Measurements from ENCODE around the gene CDH13. TPM values are rescaled to one million over a fixed set of nuclear protein-coding genes. Genes with fewer than 3 reads are reported as not detected.

The CDH13 gene
- total and polyA plus RNA-seq, 3 experiments from 2014 or later = not detected

- Mint-ChIP-seq H3K4me1 (no peaks in the 10 kb centered on the region), H3K27ac (no peak overlapping the region), H3K36me3 (no peaks in the 10 kb centered on the region), H3K9me3 (no peaks in the 10 kb centered on the region), H3K4me3 (no peak overlapping the region), H3K27me3 (peaks cover 0 to 5% of the 10 kb centered on the region in 2 donors)
- no peak for DNase-seq
- Histone ChIP-seq H3K27me3 (ENCODE audit: insufficient read depth, low read length, poor library complexity, severe bottlenecking) (no peaks in the 10 kb centered on the region), H3K4me1 (ENCODE audit: insufficient read depth, low read length) (no peaks in the 10 kb centered on the region), H3K9me3 (ENCODE audit: low read length) (no peaks in the 10 kb centered on the region), H3K4me3 (ENCODE audit: low read length) (no peak overlapping the region), H3K36me3 (ENCODE audit: insufficient read depth, low read length) (no peaks in the 10 kb centered on the region), H3K27ac (ENCODE audit: low read depth, low read length) (no peak overlapping the region)
- CTCF ChIA-PET = interaction anchor here (1.4 kb wide), 1 partner anchor 950 kb away, joined by 3 read pairs; no protein-coding TSS in a partner anchor
- POLR2A ChIA-PET = no interaction called here
Observed at GRCh38 chr16:83212301-83212841, 585.6 kb downstream of the CDH13 start.

GRCh38 chr16:83214671-83215070 lies 587.9 kb downstream of the CDH13 start:
- H3K9me3 Mint-ChIP-seq = no peaks in the 10 kb centered on the region
- Histone ChIP-seq H3K36me3 (ENCODE audit: insufficient read depth, low read length) (no peaks in the 10 kb centered on the region), H3K4me1 (ENCODE audit: insufficient read depth, low read length) (no peaks in the 10 kb centered on the region), H3K4me3 (ENCODE audit: low read length) (no peak overlapping the region), H3K9me3 (ENCODE audit: low read length) (no peaks in the 10 kb centered on the region), H3K27me3 (ENCODE audit: insufficient read depth, low read length, poor library complexity, severe bottlenecking) (no peaks in the 10 kb centered on the region), H3K27ac (ENCODE audit: low read depth, low read length) (no peak overlapping the region)
- no peak overlapping the region for H3K4me3 Mint-ChIP-seq
- POLR2A ChIA-PET = no interaction called here
- no peaks in the 10 kb centered on the region for H3K36me3 Mint-ChIP-seq
- CTCF ChIA-PET = interaction anchor here (1.1 to 1.7 kb wide), 2 partner anchors 574 to 952 kb away, joined by 3 to 4 read pairs; no protein-coding TSS in a partner anchor
- H3K27me3 Mint-ChIP-seq = peaks cover 0 to 5% of the 10 kb centered on the region in 2 donors
- H3K27ac Mint-ChIP-seq = no peak overlapping the region
- no peak for DNase-seq
- no peaks in the 10 kb centered on the region for H3K4me1 Mint-ChIP-seq

- H3K9me3 Mint-ChIP-seq = no peaks in the 10 kb centered on the region
- H3K4me3 Mint-ChIP-seq = no peak overlapping the region
- Histone ChIP-seq H3K4me1 (ENCODE audit: insufficient read depth, low read length) (no peaks in the 10 kb centered on the region), H3K27ac (ENCODE audit: low read depth, low read length) (no peak overlapping the region), H3K4me3 (ENCODE audit: low read length) (no peak overlapping the region), H3K9me3 (ENCODE audit: low read length) (no peaks in the 10 kb centered on the region), H3K36me3 (ENCODE audit: insufficient read depth, low read length) (no peaks in the 10 kb centered on the region), H3K27me3 (ENCODE audit: insufficient read depth, low read length, poor library complexity, severe bottlenecking) (no peaks in the 10 kb centered on the region)
- no peaks in the 10 kb centered on the region for H3K4me1 Mint-ChIP-seq
- peaks cover 0 to 5% of the 10 kb centered on the region in 2 donors for H3K27me3 Mint-ChIP-seq
- peak in 3 of 5 donors; percentile 16 to 29 (median 26) for DNase-seq
- CTCF ChIA-PET = interaction anchor here (1.7 kb wide), 1 partner anchor 953 kb away, joined by 4 read pairs; no protein-coding TSS in a partner anchor
- POLR2A ChIA-PET = no interaction called here
- no peak overlapping the region for H3K27ac Mint-ChIP-seq
- H3K36me3 Mint-ChIP-seq = no peaks in the 10 kb centered on the region
Observed at GRCh38 chr16:83215406-83216001, 588.7 kb downstream of the CDH13 start.

- H3K4me1 ChIP-seq (ENCODE audit: insufficient read depth, low read length) = no peaks in the 10 kb centered on the region
- no peaks in the 10 kb centered on the region for H3K4me1 Mint-ChIP-seq
- no peak for DNase-seq
- no peaks in the 10 kb centered on the region for H3K9me3 ChIP-seq (ENCODE audit: low read length)
- no peak overlapping the region for H3K27ac Mint-ChIP-seq
- no peaks in the 10 kb centered on the region for H3K36me3 Mint-ChIP-seq
- H3K27me3 ChIP-seq (ENCODE audit: insufficient read depth, low read length, poor library complexity, severe bottlenecking) = no peaks in the 10 kb centered on the region
- ChIA-PET POLR2A (no interaction called here), CTCF (no interaction called here)
- peaks cover 0 to 4% (median 0%) of the 10 kb centered on the region in 5 donors for H3K9me3 Mint-ChIP-seq
- no peak overlapping the region for H3K27ac ChIP-seq (ENCODE audit: low read depth, low read length)
- no peaks in the 10 kb centered on the region for H3K36me3 ChIP-seq (ENCODE audit: insufficient read depth, low read length)
- H3K4me3 ChIP-seq (ENCODE audit: low read length) = no peak overlapping the region
- peaks cover 0 to 10% of the 10 kb centered on the region in 2 donors for H3K27me3 Mint-ChIP-seq
- H3K4me3 Mint-ChIP-seq = no peak overlapping the region
Observed at GRCh38 chr16:83219285-83219684, 592.5 kb downstream of the CDH13 start.

- no peaks in the 10 kb centered on the region for H3K9me3 ChIP-seq (ENCODE audit: low read length)
- no peaks in the 10 kb centered on the region for H3K4me1 ChIP-seq (ENCODE audit: insufficient read depth, low read length)
- ChIA-PET POLR2A (no interaction called here), CTCF (no interaction called here)
- Mint-ChIP-seq H3K9me3 (peaks cover 0 to 4% (median 0%) of the 10 kb centered on the region in 5 donors), H3K36me3 (no peaks in the 10 kb centered on the region), H3K4me1 (no peaks in the 10 kb centered on the region), H3K27ac (no peak overlapping the region), H3K27me3 (peaks cover 0 to 10% of the 10 kb centered on the region in 2 donors), H3K4me3 (no peak overlapping the region)
- no peak overlapping the region for H3K4me3 ChIP-seq (ENCODE audit: low read length)
- no peaks in the 10 kb centered on the region for H3K36me3 ChIP-seq (ENCODE audit: insufficient read depth, low read length)
- DNase-seq = no peak
- H3K27ac ChIP-seq (ENCODE audit: low read depth, low read length) = no peak overlapping the region
- H3K27me3 ChIP-seq (ENCODE audit: insufficient read depth, low read length, poor library complexity, severe bottlenecking) = no peaks in the 10 kb centered on the region
Observed at GRCh38 chr16:83220066-83220465, 593.3 kb downstream of the CDH13 start.

- Histone ChIP-seq H3K36me3 (ENCODE audit: insufficient read depth, low read length) (no peaks in the 10 kb centered on the region), H3K27me3 (ENCODE audit: insufficient read depth, low read length, poor library complexity, severe bottlenecking) (no peaks in the 10 kb centered on the region), H3K4me3 (ENCODE audit: low read length) (no peak overlapping the region), H3K4me1 (ENCODE audit: insufficient read depth, low read length) (no peaks in the 10 kb centered on the region), H3K9me3 (ENCODE audit: low read length) (no peaks in the 10 kb centered on the region), H3K27ac (ENCODE audit: low read depth, low read length) (no peak overlapping the region)
- POLR2A ChIA-PET = no interaction called here
- peaks cover 0 to 11% of the 10 kb centered on the region in 2 donors for H3K27me3 Mint-ChIP-seq
- H3K4me1 Mint-ChIP-seq = no peaks in the 10 kb centered on the region
- DNase-seq = no peak
- H3K4me3 Mint-ChIP-seq = no peak overlapping the region
- CTCF ChIA-PET = no interaction called here
- no peaks in the 10 kb centered on the region for H3K36me3 Mint-ChIP-seq
- H3K27ac Mint-ChIP-seq = no peak overlapping the region
- H3K9me3 Mint-ChIP-seq = peaks cover 0 to 4% (median 0%) of the 10 kb centered on the region in 5 donors
Observed at GRCh38 chr16:83224642-83225041, 597.9 kb downstream of the CDH13 start.

- Histone ChIP-seq H3K9me3 (ENCODE audit: low read length) (no peaks in the 10 kb centered on the region), H3K27me3 (ENCODE audit: insufficient read depth, low read length, poor library complexity, severe bottlenecking) (no peaks in the 10 kb centered on the region), H3K4me1 (ENCODE audit: insufficient read depth, low read length) (no peaks in the 10 kb centered on the region), H3K4me3 (ENCODE audit: low read length) (no peak overlapping the region), H3K27ac (ENCODE audit: low read depth, low read length) (no peak overlapping the region), H3K36me3 (ENCODE audit: insufficient read depth, low read length) (no peaks in the 10 kb centered on the region)
- Mint-ChIP-seq H3K4me3 (no peak overlapping the region), H3K27me3 (peaks cover 0 to 9% of the 10 kb centered on the region in 2 donors), H3K36me3 (no peaks in the 10 kb centered on the region), H3K27ac (no peak overlapping the region), H3K9me3 (peaks cover 0 to 2% (median 0%) of the 10 kb centered on the region in 5 donors), H3K4me1 (no peaks in the 10 kb centered on the region)
- CTCF ChIA-PET = no interaction called here
- POLR2A ChIA-PET = no interaction called here
- no peak for DNase-seq
Observed at GRCh38 chr16:83227336-83227735, 600.6 kb downstream of the CDH13 start.

GRCh38 chr16:83231729-83232128 lies 605.0 kb downstream of the CDH13 start:
- ChIA-PET CTCF (no interaction called here), POLR2A (no interaction called here)
- Histone ChIP-seq H3K9me3 (ENCODE audit: low read length) (no peaks in the 10 kb centered on the region), H3K4me1 (ENCODE audit: insufficient read depth, low read length) (no peaks in the 10 kb centered on the region), H3K27me3 (ENCODE audit: insufficient read depth, low read length, poor library complexity, severe bottlenecking) (no peaks in the 10 kb centered on the region), H3K36me3 (ENCODE audit: insufficient read depth, low read length) (no peaks in the 10 kb centered on the region), H3K4me3 (ENCODE audit: low read length) (no peak overlapping the region), H3K27ac (ENCODE audit: low read depth, low read length) (no peak overlapping the region)
- Mint-ChIP-seq H3K4me1 (no peaks in the 10 kb centered on the region), H3K36me3 (no peaks in the 10 kb centered on the region), H3K9me3 (peaks cover 0 to 2% (median 1%) of the 10 kb centered on the region in 5 donors), H3K27ac (no peak overlapping the region), H3K4me3 (no peak overlapping the region), H3K27me3 (peaks cover 0 to 2% of the 10 kb centered on the region in 2 donors)
- DNase-seq = no peak
